ENCODE results near the gene SETD6.

Gene SETD6

GRCh38 chr16:58508671-58509251 is 6.6 kb upstream of the SETD6 start:
- DNase-seq (ENCODE audit: low spot score): no peak

- DNase-seq (ENCODE audit: low spot score): no peak
Observed at GRCh38 chr16:58509256-58510096, 5.8 kb upstream of the SETD6 start.

GRCh38 chr16:58510097-58510775 is 5.1 kb upstream of the SETD6 start:
- DNase-seq (ENCODE audit: low spot score): no peak

- no peak for DNase-seq (ENCODE audit: low spot score)
Observed at GRCh38 chr16:58510776-58511628, 4.3 kb upstream of the SETD6 start.

- DNase-seq (ENCODE audit: low spot score): peak; percentile 83
Observed at GRCh38 chr16:58511933-58512815, 3.1 kb upstream of the SETD6 start.

GRCh38 chr16:58513874-58514273 is 1.4 kb upstream of the SETD6 start:
- no peak for DNase-seq (ENCODE audit: low spot score)

GRCh38 chr16:58515871-58516767 is 802 bp downstream of the SETD6 start:
- peak; percentile 49 for DNase-seq (ENCODE audit: low spot score)

GRCh38 chr16:58516768-58517107 is 1.4 kb downstream of the SETD6 start:
- DNase-seq (ENCODE audit: low spot score): no peak

- DNase-seq (ENCODE audit: low spot score): peak; percentile 43
Observed at GRCh38 chr16:58518083-58518979, 3.0 kb downstream of the SETD6 start.

GRCh38 chr16:58518980-58519368 is 3.7 kb downstream of the SETD6 start:
- no peak for DNase-seq (ENCODE audit: low spot score)

- DNase-seq (ENCODE audit: low spot score): no peak
Observed at GRCh38 chr16:58519707-58520106, 4.4 kb downstream of the SETD6 start.

- no peak for DNase-seq (ENCODE audit: low spot score)
Observed at GRCh38 chr16:58530179-58530578, 14.9 kb downstream of the SETD6 start.

- DNase-seq (ENCODE audit: low spot score): no peak
Observed at GRCh38 chr16:58532414-58532813, 17.1 kb downstream of the SETD6 start.

GRCh38 chr16:58533751-58534470 is 18.6 kb downstream of the SETD6 start:
- DNase-seq (ENCODE audit: low spot score): no peak

GRCh38 chr16:58535100-58535499 is 19.8 kb downstream of the SETD6 start:
- DNase-seq (ENCODE audit: low spot score): no peak

GRCh38 chr16:58536278-58536677 is 21.0 kb downstream of the SETD6 start:
- DNase-seq (ENCODE audit: low spot score): no peak

GRCh38 chr16:58537124-58537906 is 22.0 kb downstream of the SETD6 start:
- no peak for DNase-seq (ENCODE audit: low spot score)

- DNase-seq (ENCODE audit: low spot score): no peak
Observed at GRCh38 chr16:58541711-58542110, 26.4 kb downstream of the SETD6 start.

Data from activated CD4-positive, alpha-beta T cell treated with anti-CD3 and anti-CD28 coated beads, Interleukin-2, Interleukin-4, amounts not matched to agents 100 ng/mL and 50 ng/mL, durations not matched to agents 16 hours and 8 hours (primary cell).